Thoracic aorta (tissue), 2 donors: Measurements from ENCODE around the gene CAPN8. TPM values are rescaled to one million over a fixed set of nuclear protein-coding genes. Genes with fewer than 3 reads are reported as not detected.

Experiments
- ATAC-seq: fragments of 150-250 bp; one replicate; pipeline ENCODE4 v1.8.0; 2017; ENCODE audit warnings: low read depth; ENCODE audit not compliant: insufficient number of reproducible peaks, low FRiP score
- DNase-seq: peaks from one replicate; pipeline ENCODE4 v3.0.0-alpha.2; 2020; ENCODE audit warnings: low spot score
- H3K27ac ChIP-seq, 2 donors: fragments of 200-600 bp; sonication (generic); 1 replicate in 1 of 2; 2 replicates in 1 of 2; pipeline ENCODE4 v1.5.1; 2016; ENCODE audit warnings: mild to moderate bottlenecking in 2 of 2, moderate library complexity in 2 of 2
- H3K27me3 ChIP-seq: fragments of 200-600 bp; sonication (generic); replicated peaks from 2 replicates; pipeline ENCODE4 v1.6.0; 2016; ENCODE audit warnings: mild to moderate bottlenecking; ENCODE audit not compliant: insufficient read depth
- H3K36me3 ChIP-seq: fragments of 200-600 bp; sonication (generic); one replicate; pipeline ENCODE4 v1.5.1; 2016
- H3K4me1 ChIP-seq, 2 donors: fragments of 200-600 bp; sonication (generic); 1 replicate in 1 of 2; 2 replicates in 1 of 2; pipeline versions ENCODE4 v1.5.1 to v1.6.0; 2016; ENCODE audit warnings: low read depth in 2 of 2, mild to moderate bottlenecking in 1 of 2; ENCODE audit not compliant: control insufficient read depth in 1 of 2
- H3K4me3 ChIP-seq: fragments of 200-600 bp; sonication (generic); 2 replicates; pipeline ENCODE4 v1.5.1; 2016; ENCODE audit warnings: mild to moderate bottlenecking
- H3K9me3 ChIP-seq: fragments of 200-600 bp; sonication (generic); 2 replicates; pipeline ENCODE4 v1.5.1; 2016
- CTCF ChIP-seq: fragments of 200-600 bp; sonication (generic); IDR thresholded peaks from one replicate; pipeline ENCODE4 v1.5.1; 2019; ENCODE audit warnings: antibody characterized with exemption
- total RNA-seq, 2 donors: library from RNA; depleted of rRNA; stranded (reverse); fragments of >200 nt; gene quantifications; one replicate each; pipeline versions ENCODE4 v1.1.0 to v1.2.3, GENCODE V29; 2016

The CAPN8 gene
- total RNA-seq, 2 donors from 2014 or later, result 17.5 TPM; not detected in 1

- H3K36me3 ChIP-seq, result no peaks in the 10 kb centered on the region
- no peak overlapping the region for H3K4me3 ChIP-seq
- H3K27ac ChIP-seq, result no peak overlapping the region
- no peaks in the 10 kb centered on the region for H3K9me3 ChIP-seq
- TF ChIP-seq CTCF, result no peak
- H3K4me1 ChIP-seq, result no peaks in the 10 kb centered on the region
- DNase-seq (no peak), ATAC-seq (no peak)
- H3K27me3 ChIP-seq, result no peaks in the 10 kb centered on the region
Measured at GRCh38 chr1:223674119-223674890, 8.8 kb upstream of the CAPN8 start.

DNA sequence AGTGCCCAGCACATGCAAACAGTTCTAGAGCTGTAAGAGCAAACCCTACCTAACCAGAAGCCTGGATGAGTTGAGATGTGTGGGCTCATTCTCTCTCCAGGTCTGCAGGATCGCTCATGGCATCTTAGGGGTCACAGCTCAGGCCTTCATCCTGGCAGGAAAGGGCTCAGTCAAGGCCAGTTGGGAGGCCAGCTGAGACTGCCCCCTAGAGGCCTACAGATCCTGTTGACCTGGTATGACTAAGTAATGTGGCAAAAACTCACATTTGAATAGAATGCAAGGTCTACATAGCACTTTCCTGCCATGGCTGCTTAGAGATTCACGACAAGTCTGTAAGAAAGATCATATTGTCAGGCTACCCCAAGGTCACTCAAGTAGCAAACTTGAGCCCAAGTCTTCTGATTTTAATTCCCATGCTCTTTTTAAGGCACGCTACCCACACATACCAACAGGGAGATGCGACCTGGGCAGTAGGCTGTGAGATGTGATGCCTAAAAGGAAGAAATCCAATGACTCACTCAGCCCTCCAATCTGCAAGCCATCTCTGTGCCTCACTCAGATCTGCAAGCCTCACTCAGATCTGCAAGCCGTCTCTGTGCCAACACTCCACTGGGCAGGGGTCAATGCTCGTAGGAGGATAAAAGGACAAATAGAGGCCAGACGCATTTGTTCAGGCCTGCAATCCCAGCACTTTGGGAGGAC is 5.1 kb upstream of the CAPN8 start:
- ATAC-seq (no peak), DNase-seq (no peak)
- Histone ChIP-seq H3K4me1 (peaks cover 0 to 4% of the 10 kb centered on the region in 2 donors), H3K36me3 (no peaks in the 10 kb centered on the region), H3K27ac (no peak overlapping the region), H3K4me3 (no peak overlapping the region), H3K9me3 (no peaks in the 10 kb centered on the region), H3K27me3 (no peaks in the 10 kb centered on the region)
- no peak for TF ChIP-seq CTCF

GRCh38 chr1:223669003-223669795 is 3.7 kb upstream of the CAPN8 start:
- TF ChIP-seq CTCF, result no peak
- Histone ChIP-seq H3K27ac (no peak overlapping the region), H3K4me1 (peaks cover 0 to 5% of the 10 kb centered on the region in 2 donors), H3K9me3 (no peaks in the 10 kb centered on the region), H3K27me3 (no peaks in the 10 kb centered on the region), H3K36me3 (no peaks in the 10 kb centered on the region), H3K4me3 (no peak overlapping the region)
- no peak for ATAC-seq
- no peak for DNase-seq

- no peak for DNase-seq
- no peak overlapping the region for H3K27ac ChIP-seq
- TF ChIP-seq CTCF, result no peak
- no peak for ATAC-seq
- H3K4me3 ChIP-seq, result no peak overlapping the region
- H3K4me1 ChIP-seq, result peaks cover 0 to 5% of the 10 kb centered on the region in 2 donors
- H3K36me3 ChIP-seq, result no peaks in the 10 kb centered on the region
- H3K9me3 ChIP-seq, result no peaks in the 10 kb centered on the region
- no peaks in the 10 kb centered on the region for H3K27me3 ChIP-seq
Measured at GRCh38 chr1:223667484-223668182, 2.1 kb upstream of the CAPN8 start.
